PFSK-1 (cell line): ENCODE results near the gene GTF2H2C.

Experiments
- POLR2AphosphoS5 ChIP-seq: IDR thresholded peaks from 2 replicates; pipeline ENCODE4 v1.6.1; 2012; ENCODE audit warnings: low read depth, mild to moderate bottlenecking, control low read depth, low read length, moderate library complexity
- TAF1 ChIP-seq: IDR thresholded peaks from 2 replicates; pipeline ENCODE4 v1.6.1; 2012; ENCODE audit warnings: low read length, control low read depth, borderline replicate concordance; ENCODE audit not compliant: insufficient read depth

GRCh38 chr5:69526660-69527059 lies 33.3 kb upstream of the GTF2H2C start:
- no peak for TF ChIP-seq POLR2AphosphoS5
- TF ChIP-seq TAF1, result no peak
